ENCODE results near the gene MYOG.
A peak's percentile ranks its signal among the peaks of the same experiment; 100 is the strongest.

The MYOG gene

GRCh38 chr1:203078478-203078877 lies 7.3 kb downstream of the MYOG start:
- peaks cover 82 to 95% of the 10 kb centered on the region in 2 donors for H3K27me3 Mint-ChIP-seq
- ATAC-seq (replicated peaks) (no peak), DNase-seq (no peak)
- no peak overlapping the region for H3K4me3 Mint-ChIP-seq
- H3K27ac Mint-ChIP-seq = no peak overlapping the region
- no peaks in the 10 kb centered on the region for H3K9me3 Mint-ChIP-seq
- no peaks in the 10 kb centered on the region for H3K36me3 Mint-ChIP-seq (ENCODE audit: insufficient read depth)
- peaks cover 4% of the 10 kb centered on the region in 2 donors for H3K4me1 Mint-ChIP-seq (ENCODE audit: low read depth in 2 of 2)

- Mint-ChIP-seq H3K27me3 (peaks cover 82 to 95% of the 10 kb centered on the region in 2 donors), H3K9me3 (no peaks in the 10 kb centered on the region), H3K4me1 (ENCODE audit: low read depth in 2 of 2) (peaks cover 4% of the 10 kb centered on the region in 2 donors), H3K27ac (no peak overlapping the region), H3K36me3 (ENCODE audit: insufficient read depth) (no peaks in the 10 kb centered on the region), H3K4me3 (no peak overlapping the region)
- ATAC-seq (replicated peaks) = no peak
- DNase-seq = no peak
These were observed 7.9 kb downstream of the MYOG start for GRCh38 chr1:203077956-203078355.

- Mint-ChIP-seq H3K27ac (no peak overlapping the region), H3K36me3 (ENCODE audit: insufficient read depth) (no peaks in the 10 kb centered on the region), H3K9me3 (no peaks in the 10 kb centered on the region), H3K4me3 (no peak overlapping the region), H3K4me1 (ENCODE audit: low read depth in 2 of 2) (peaks cover 4% of the 10 kb centered on the region in 2 donors), H3K27me3 (peaks cover 82 to 95% of the 10 kb centered on the region in 2 donors)
- no peak for ATAC-seq (replicated peaks)
- DNase-seq = no peak
These were observed 8.4 kb downstream of the MYOG start for GRCh38 chr1:203077367-203077766.

- ATAC-seq (replicated peaks) (no peak), DNase-seq (no peak)
- peaks cover 81 to 91% of the 10 kb centered on the region in 2 donors for H3K27me3 Mint-ChIP-seq
- H3K4me1 Mint-ChIP-seq (ENCODE audit: low read depth in 2 of 2) = peaks cover 4% of the 10 kb centered on the region in 2 donors
- H3K9me3 Mint-ChIP-seq = no peaks in the 10 kb centered on the region
- H3K36me3 Mint-ChIP-seq (ENCODE audit: insufficient read depth) = no peaks in the 10 kb centered on the region
- H3K4me3 Mint-ChIP-seq = peak overlapping the region; percentile 34 to 71
- H3K27ac Mint-ChIP-seq = peak overlapping the region in 1 of 2 donors; percentile 36
These were observed 9.7 kb downstream of the MYOG start for GRCh38 chr1:203076031-203076511.

GRCh38 chr1:203075236-203076030 lies 10.4 kb downstream of the MYOG start:
- no peak overlapping the region for H3K4me3 Mint-ChIP-seq
- H3K27me3 Mint-ChIP-seq = peaks cover 77 to 84% of the 10 kb centered on the region in 2 donors
- H3K9me3 Mint-ChIP-seq = no peaks in the 10 kb centered on the region
- no peaks in the 10 kb centered on the region for H3K36me3 Mint-ChIP-seq (ENCODE audit: insufficient read depth)
- H3K27ac Mint-ChIP-seq = no peak overlapping the region
- H3K4me1 Mint-ChIP-seq (ENCODE audit: low read depth in 2 of 2) = peaks cover 4% of the 10 kb centered on the region in 2 donors
- ATAC-seq (replicated peaks) (peak; percentile 14), DNase-seq (no peak)

GRCh38 chr1:203074610-203075009 lies 11.2 kb downstream of the MYOG start:
- Mint-ChIP-seq H3K4me1 (ENCODE audit: low read depth in 2 of 2) (peaks cover 4% of the 10 kb centered on the region in 2 donors), H3K27me3 (peaks cover 70 to 76% of the 10 kb centered on the region in 2 donors)

GRCh38 chr1:203073469-203073868 lies 12.3 kb downstream of the MYOG start:
- no peaks in the 10 kb centered on the region for H3K9me3 Mint-ChIP-seq
- H3K27ac Mint-ChIP-seq = no peak overlapping the region
- H3K4me1 Mint-ChIP-seq (ENCODE audit: low read depth in 2 of 2) = peaks cover 4% of the 10 kb centered on the region in 2 donors
- DNase-seq (no peak), ATAC-seq (replicated peaks) (no peak)
- H3K36me3 Mint-ChIP-seq (ENCODE audit: insufficient read depth) = no peaks in the 10 kb centered on the region
- H3K27me3 Mint-ChIP-seq = peaks cover 65% of the 10 kb centered on the region in 2 donors
- no peak overlapping the region for H3K4me3 Mint-ChIP-seq

More at GRCh38 chr1:203074610-203075009, 11.2 kb downstream of the MYOG start:
- H3K4me3 Mint-ChIP-seq = no peak overlapping the region
- DNase-seq (no peak), ATAC-seq (replicated peaks) (no peak)
- H3K27ac Mint-ChIP-seq = no peak overlapping the region
- no peaks in the 10 kb centered on the region for H3K36me3 Mint-ChIP-seq (ENCODE audit: insufficient read depth)
- H3K9me3 Mint-ChIP-seq = no peaks in the 10 kb centered on the region

GRCh38 chr1:203072911-203073310 lies 12.9 kb downstream of the MYOG start:
- Mint-ChIP-seq H3K9me3 (no peaks in the 10 kb centered on the region), H3K27ac (no peak overlapping the region), H3K4me1 (ENCODE audit: low read depth in 2 of 2) (peaks cover 4% of the 10 kb centered on the region in 2 donors), H3K36me3 (ENCODE audit: insufficient read depth) (no peaks in the 10 kb centered on the region), H3K4me3 (no peak overlapping the region), H3K27me3 (peaks cover 61% of the 10 kb centered on the region in 2 donors)
- no peak for ATAC-seq (replicated peaks)
- DNase-seq = no peak

- no peak for DNase-seq
- Mint-ChIP-seq H3K27me3 (peaks cover 57 to 61% of the 10 kb centered on the region in 2 donors), H3K36me3 (ENCODE audit: insufficient read depth) (no peaks in the 10 kb centered on the region), H3K4me1 (ENCODE audit: low read depth in 2 of 2) (peaks cover 4% of the 10 kb centered on the region in 2 donors), H3K27ac (no peak overlapping the region), H3K9me3 (no peaks in the 10 kb centered on the region), H3K4me3 (no peak overlapping the region)
- ATAC-seq (replicated peaks) = no peak
These were observed 13.7 kb downstream of the MYOG start for GRCh38 chr1:203072002-203072602.

GRCh38 chr1:203069030-203069747 lies 16.6 kb downstream of the MYOG start:
- Mint-ChIP-seq H3K4me3 (no peak overlapping the region), H3K36me3 (ENCODE audit: insufficient read depth) (no peaks in the 10 kb centered on the region), H3K4me1 (ENCODE audit: low read depth in 2 of 2) (no peaks in the 10 kb centered on the region), H3K9me3 (no peaks in the 10 kb centered on the region), H3K27me3 (peaks cover 35 to 40% of the 10 kb centered on the region in 2 donors), H3K27ac (no peak overlapping the region)
- ATAC-seq (replicated peaks) (no peak), DNase-seq (no peak)

GRCh38 chr1:203066965-203067364 lies 18.8 kb downstream of the MYOG start:
- Mint-ChIP-seq H3K27me3 (peaks cover 14 to 18% of the 10 kb centered on the region in 2 donors), H3K4me1 (ENCODE audit: low read depth in 2 of 2) (no peaks in the 10 kb centered on the region), H3K4me3 (no peak overlapping the region)

GRCh38 chr1:203065986-203066385 lies 19.8 kb downstream of the MYOG start:
- Mint-ChIP-seq H3K4me1 (ENCODE audit: low read depth in 2 of 2) (no peaks in the 10 kb centered on the region), H3K36me3 (ENCODE audit: insufficient read depth) (no peaks in the 10 kb centered on the region), H3K4me3 (no peak overlapping the region), H3K9me3 (no peaks in the 10 kb centered on the region), H3K27ac (peak overlapping the region in 1 of 2 donors; percentile 39), H3K27me3 (peaks cover 12 to 23% of the 10 kb centered on the region in 2 donors)
- no peak for DNase-seq
- ATAC-seq (replicated peaks) = no peak

More at GRCh38 chr1:203066965-203067364, 18.8 kb downstream of the MYOG start:
- DNase-seq = no peak
- no peaks in the 10 kb centered on the region for H3K9me3 Mint-ChIP-seq
- H3K27ac Mint-ChIP-seq = no peak overlapping the region
- no peaks in the 10 kb centered on the region for H3K36me3 Mint-ChIP-seq (ENCODE audit: insufficient read depth)
- no peak for ATAC-seq (replicated peaks)

GRCh38 chr1:203065191-203065590 lies 20.6 kb downstream of the MYOG start:
- DNase-seq (no peak), ATAC-seq (replicated peaks) (no peak)
- H3K4me3 Mint-ChIP-seq = no peak overlapping the region
- H3K27me3 Mint-ChIP-seq = peaks cover 12 to 29% of the 10 kb centered on the region in 2 donors
- H3K4me1 Mint-ChIP-seq (ENCODE audit: low read depth in 2 of 2) = no peaks in the 10 kb centered on the region
- no peaks in the 10 kb centered on the region for H3K9me3 Mint-ChIP-seq
- H3K36me3 Mint-ChIP-seq (ENCODE audit: insufficient read depth) = no peaks in the 10 kb centered on the region
- H3K27ac Mint-ChIP-seq = no peak overlapping the region
